Prostate gland (tissue), 1 donor: ENCODE results near the gene LAS1L.

ENCODE experiments used
- POLR2A ChIP-seq: fragments of 450-650 bp; IDR thresholded peaks from one replicate; pipeline ENCODE4 v1.6.1; 2016; ENCODE audit warnings: antibody characterized with exemption, mild to moderate bottlenecking
- POLR2AphosphoS5 ChIP-seq: sonication (generic); formaldehyde crosslinking; IDR thresholded peaks from one replicate; pipeline ENCODE4 v1.6.1; 2017; ENCODE audit warnings: antibody characterized with exemption

- no peak for TF ChIP-seq POLR2AphosphoS5
- TF ChIP-seq POLR2A: no peak
These were observed 38.4 kb upstream of the LAS1L start for GRCh38 chrX:65572971-65573370.
